Cardiac muscle cell (in vitro differentiated cells and primary cell): Measurements from ENCODE around the gene RORB. TPM values are rescaled to one million over a fixed set of nuclear protein-coding genes. Genes with fewer than 3 reads are reported as not detected.
A peak's percentile ranks its signal among the peaks of the same experiment; 100 is the strongest.

ENCODE experiments used
- DNase-seq, 2 donors: peaks; one replicate each; pipeline versions ENCODE4 v3.0.0 to v3.0.0-alpha.2; 2010 to 2017; ENCODE audit warnings: low read depth in 1 of 2, low spot score in 1 of 2
- H3K27ac ChIP-seq: fragments of 200-600 bp; sonication (generic); 2 replicates; pipeline ENCODE4 v1.5.1; 2016
- H3K27me3 ChIP-seq: fragments of 200-600 bp; sonication (generic); 2 replicates; pipeline ENCODE4 v1.6.0; 2016; ENCODE audit warnings: control low read depth
- H3K36me3 ChIP-seq: fragments of 200-600 bp; sonication (generic); 2 replicates; pipeline ENCODE4 v1.5.1; 2016; ENCODE audit warnings: control low read depth
- H3K4me1 ChIP-seq: fragments of 200-600 bp; sonication (generic); 2 replicates; pipeline ENCODE4 v1.8.1; 2017; ENCODE audit warnings: low read depth, mild to moderate bottlenecking, mixed run types
- H3K4me3 ChIP-seq: fragments of 200-600 bp; sonication (generic); 2 replicates; pipeline ENCODE4 v1.5.1; 2016; ENCODE audit warnings: mild to moderate bottlenecking
- H3K9me3 ChIP-seq: fragments of 200-600 bp; sonication (generic); 2 replicates; pipeline ENCODE4 v1.5.1; 2017; ENCODE audit warnings: low read depth, mild to moderate bottlenecking, control low read depth
- polyA plus RNA-seq: library from polyadenylated mRNA; unstranded; fragments of >200 nt; fragmentation: Nextera tagmentation; extraction: Ambion mirVana; gene quantifications from 2 replicates; pipeline ENCODE4 v1.2.1, GENCODE V29; 2016
- total RNA-seq: library from RNA; depleted of rRNA; stranded (reverse); fragments of >200 nt; gene quantifications from 2 replicates; pipeline ENCODE4 v1.2.3, GENCODE V29; 2016
- TF ChIP-seq, protein P1 (sequence below): IDR thresholded peaks from 2 replicates; pipeline ENCODE4 v1.5.1; 2012; ENCODE audit warnings: low read depth, mild to moderate bottlenecking, low read length

The RORB gene
- total and polyA plus RNA-seq, 2 experiments from 2014 or later: 0.03 TPM; not detected in 1

DNA sequence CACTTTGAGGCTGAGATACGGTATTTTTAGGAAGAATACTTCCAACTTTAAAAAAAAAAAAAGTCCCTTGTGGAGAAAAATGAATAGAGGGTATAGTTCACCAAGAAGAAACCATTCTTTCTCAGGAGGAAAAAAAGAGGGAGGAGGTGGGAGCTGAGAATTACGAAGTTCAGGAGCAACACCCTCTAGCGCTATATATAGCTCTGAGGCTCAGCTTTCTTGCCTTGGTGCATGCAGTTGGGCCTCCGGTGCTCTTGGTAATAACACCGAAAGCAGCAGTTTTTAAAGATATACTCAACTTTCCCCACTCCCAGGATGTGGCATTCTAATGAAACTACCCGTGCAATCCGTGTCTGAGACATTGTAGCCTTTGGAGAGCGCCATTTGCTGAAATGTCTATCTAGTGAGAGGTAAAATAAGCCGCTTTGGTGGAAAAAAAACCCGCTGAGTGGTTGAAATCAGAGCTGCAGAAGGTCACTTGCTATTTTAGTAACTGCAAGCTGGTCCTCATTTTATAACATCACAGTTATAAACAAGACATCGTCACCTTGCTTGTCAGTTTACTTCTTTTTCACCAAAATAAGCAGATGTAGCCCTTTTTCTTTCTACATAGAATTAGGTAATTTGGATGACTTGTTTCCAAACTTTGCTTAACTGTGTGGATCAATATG, 156.4 kb downstream of the RORB start:
- Histone ChIP-seq H3K4me3 (no peak overlapping the region), H3K9me3 (no peaks in the 10 kb centered on the region), H3K36me3 (no peaks in the 10 kb centered on the region), H3K27me3 (no peaks in the 10 kb centered on the region), H3K4me1 (peaks cover 13% of the 10 kb centered on the region), H3K27ac (no peak overlapping the region)
- TF ChIP-seq, protein P1, sequence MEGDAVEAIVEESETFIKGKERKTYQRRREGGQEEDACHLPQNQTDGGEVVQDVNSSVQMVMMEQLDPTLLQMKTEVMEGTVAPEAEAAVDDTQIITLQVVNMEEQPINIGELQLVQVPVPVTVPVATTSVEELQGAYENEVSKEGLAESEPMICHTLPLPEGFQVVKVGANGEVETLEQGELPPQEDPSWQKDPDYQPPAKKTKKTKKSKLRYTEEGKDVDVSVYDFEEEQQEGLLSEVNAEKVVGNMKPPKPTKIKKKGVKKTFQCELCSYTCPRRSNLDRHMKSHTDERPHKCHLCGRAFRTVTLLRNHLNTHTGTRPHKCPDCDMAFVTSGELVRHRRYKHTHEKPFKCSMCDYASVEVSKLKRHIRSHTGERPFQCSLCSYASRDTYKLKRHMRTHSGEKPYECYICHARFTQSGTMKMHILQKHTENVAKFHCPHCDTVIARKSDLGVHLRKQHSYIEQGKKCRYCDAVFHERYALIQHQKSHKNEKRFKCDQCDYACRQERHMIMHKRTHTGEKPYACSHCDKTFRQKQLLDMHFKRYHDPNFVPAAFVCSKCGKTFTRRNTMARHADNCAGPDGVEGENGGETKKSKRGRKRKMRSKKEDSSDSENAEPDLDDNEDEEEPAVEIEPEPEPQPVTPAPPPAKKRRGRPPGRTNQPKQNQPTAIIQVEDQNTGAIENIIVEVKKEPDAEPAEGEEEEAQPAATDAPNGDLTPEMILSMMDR: no peak
- DNase-seq: peak in 1 of 2 donors; percentile 44

DNA sequence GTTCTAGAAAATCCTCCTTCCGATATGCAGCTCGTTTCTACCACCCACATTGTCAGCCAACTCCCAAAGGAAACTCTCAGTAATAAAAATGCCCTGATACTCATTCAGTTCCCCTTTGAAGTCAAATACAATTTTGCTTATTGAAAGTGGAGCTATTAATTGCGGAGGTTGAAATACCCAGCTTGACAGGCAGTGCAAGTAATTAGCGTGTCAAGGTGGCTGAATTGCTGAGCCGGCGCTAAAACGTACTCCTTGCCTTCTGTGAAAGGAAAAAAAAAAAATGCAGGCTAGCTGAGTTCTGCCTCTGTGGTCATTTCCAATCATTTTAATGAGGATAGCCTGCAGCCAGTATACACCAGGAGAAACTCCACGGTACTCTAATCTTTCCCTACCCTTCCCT, 165.5 kb downstream of the RORB start:
- Histone ChIP-seq H3K36me3 (no peaks in the 10 kb centered on the region), H3K9me3 (no peaks in the 10 kb centered on the region), H3K4me3 (no peak overlapping the region), H3K27ac (no peak overlapping the region), H3K27me3 (no peaks in the 10 kb centered on the region), H3K4me1 (no peaks in the 10 kb centered on the region)
- TF ChIP-seq, protein P1: no peak
- DNase-seq: no peak

DNA sequence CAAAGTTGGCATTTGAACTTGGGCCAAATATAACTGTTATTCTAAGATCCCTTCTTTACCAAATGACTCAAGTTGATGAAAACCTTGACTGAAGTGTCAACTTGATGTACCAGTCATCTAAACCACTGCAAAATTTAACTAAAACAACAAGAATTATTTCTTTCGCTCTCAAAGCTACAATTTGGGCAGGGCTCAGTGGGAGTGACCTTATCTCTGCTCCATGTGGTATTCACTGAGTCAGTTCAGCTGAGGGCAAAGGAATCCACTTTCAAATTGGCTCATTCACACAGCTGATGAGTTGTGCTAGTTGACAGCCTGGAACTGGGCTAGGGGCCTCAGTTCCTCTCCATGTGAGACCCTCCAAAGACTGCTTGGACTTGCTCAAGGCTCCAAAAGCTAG, 166.3 kb downstream of the RORB start:
- DNase-seq: no peak
- Histone ChIP-seq H3K9me3 (no peaks in the 10 kb centered on the region), H3K27ac (no peak overlapping the region), H3K36me3 (no peaks in the 10 kb centered on the region), H3K27me3 (no peaks in the 10 kb centered on the region), H3K4me1 (no peaks in the 10 kb centered on the region), H3K4me3 (no peak overlapping the region)
- TF ChIP-seq, protein P1: no peak

DNA sequence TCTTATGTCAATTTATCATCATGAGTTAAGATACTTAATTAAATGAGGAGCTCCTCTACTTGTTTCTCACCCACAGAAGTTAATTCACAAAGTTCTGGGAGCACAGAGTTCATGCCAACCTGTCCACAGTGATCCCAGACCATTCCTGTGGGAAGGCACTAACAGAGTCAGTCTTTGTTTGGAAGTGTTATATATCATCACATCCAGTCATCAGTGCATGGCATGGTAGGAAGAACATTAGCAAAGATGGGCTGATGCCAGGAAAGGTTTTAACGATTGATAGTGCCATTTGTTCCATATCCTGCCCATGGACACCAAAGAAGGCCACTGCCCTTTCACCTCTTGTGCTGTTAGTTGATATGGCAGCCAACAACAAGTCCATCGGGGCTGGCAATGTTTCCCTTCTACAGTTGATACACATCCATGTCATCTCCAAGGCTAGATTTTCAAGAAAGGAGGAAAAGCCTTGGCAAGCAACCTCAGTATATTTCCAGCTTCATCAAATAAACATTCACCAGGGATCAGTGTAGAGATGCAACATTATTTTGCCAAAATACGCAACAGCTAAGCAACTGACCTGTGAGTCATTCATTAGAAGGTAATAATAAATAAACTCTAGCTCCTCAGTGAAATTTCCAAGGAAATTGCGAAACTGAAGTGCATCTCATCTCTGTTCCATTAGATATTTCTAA, 169.6 kb downstream of the RORB start:
- Histone ChIP-seq H3K9me3 (no peaks in the 10 kb centered on the region), H3K27me3 (no peaks in the 10 kb centered on the region), H3K36me3 (no peaks in the 10 kb centered on the region), H3K4me3 (no peak overlapping the region), H3K27ac (no peak overlapping the region), H3K4me1 (no peaks in the 10 kb centered on the region)
- TF ChIP-seq, protein P1: no peak
- DNase-seq: peak in 1 of 2 donors; percentile 5

DNA sequence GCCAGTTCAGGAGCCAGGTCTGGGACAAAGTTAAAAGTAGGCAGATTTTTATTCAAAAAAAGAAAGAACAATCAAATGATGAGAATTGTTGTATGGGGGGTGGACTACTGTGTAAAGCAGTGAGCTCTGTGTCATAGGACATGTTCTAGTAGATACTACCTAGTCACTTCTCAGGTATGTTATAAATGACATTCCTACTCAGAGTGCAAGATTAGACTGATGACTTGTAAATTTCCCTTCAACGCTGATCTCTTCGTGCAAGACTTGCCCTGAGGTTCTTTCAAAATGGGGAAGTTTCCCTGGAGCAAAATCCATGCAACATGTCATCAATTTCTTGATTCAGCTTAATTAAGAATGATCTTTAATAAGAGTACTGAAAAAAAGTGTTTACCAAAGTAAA, 175.1 kb downstream of the RORB start:
- TF ChIP-seq, protein P1: no peak
- DNase-seq: no peak
- Histone ChIP-seq H3K4me1 (no peaks in the 10 kb centered on the region), H3K27me3 (no peaks in the 10 kb centered on the region), H3K27ac (no peak overlapping the region), H3K4me3 (no peak overlapping the region), H3K9me3 (no peaks in the 10 kb centered on the region), H3K36me3 (no peaks in the 10 kb centered on the region)
